Skeletal muscle tissue (tissue), 4 donors: ENCODE data around the gene HAUS1. TPM values are rescaled to one million over a fixed set of nuclear protein-coding genes. Genes with fewer than 3 reads are reported as not detected.
"Not testable (repeated sequence)": the region's sequence is repeated elsewhere in the genome, so short reads cannot be mapped to it uniquely, and the experiment has no call there.

Experiments used
- H3K27ac ChIP-seq: one replicate; pipeline ENCODE4 v1.7.0; 2013; ENCODE audit warnings: mild to moderate bottlenecking, low read depth, low read length, inconsistent platforms
- H3K27me3 ChIP-seq, 3 donors: one replicate each; pipeline ENCODE4 v1.7.0; 2013; ENCODE audit warnings: low read length in 3 of 3; ENCODE audit not compliant: control insufficient read depth in 3 of 3, insufficient read depth in 3 of 3
- H3K36me3 ChIP-seq, 3 donors: one replicate each; pipeline ENCODE4 v1.7.0; 2013; ENCODE audit warnings: low read length in 3 of 3; ENCODE audit not compliant: control insufficient read depth in 3 of 3, insufficient read depth in 3 of 3
- H3K4me1 ChIP-seq, 3 donors: one replicate each; pipeline ENCODE4 v1.7.0; 2013; ENCODE audit warnings: low read length in 3 of 3, mild to moderate bottlenecking in 3 of 3; ENCODE audit not compliant: control insufficient read depth in 3 of 3, insufficient read depth in 3 of 3
- H3K4me3 ChIP-seq, 3 donors: one replicate each; pipeline ENCODE4 v1.7.0; 2013; ENCODE audit warnings: low read length in 3 of 3
- H3K9ac ChIP-seq, 3 donors: one replicate each; pipeline ENCODE4 v1.7.0; 2013; ENCODE audit warnings: low read length in 3 of 3, mild to moderate bottlenecking in 3 of 3, moderate library complexity in 2 of 3, low read depth in 1 of 3
- H3K9me3 ChIP-seq, 3 donors: one replicate each; pipeline ENCODE4 v1.7.0; 2013; ENCODE audit warnings: low read length in 3 of 3; ENCODE audit not compliant: control insufficient read depth in 3 of 3
- total RNA-seq: library from RNA; depleted of rRNA; stranded (reverse); fragments of >200 nt; gene quantifications from one replicate; pipeline ENCODE4 v1.2.3, GENCODE V29; 2014
- donor health status: Osteomylitis.

Gene HAUS1
- total RNA-seq, 1 donor from 2014 or later, result 13.0 TPM

GRCh38 chr18:46152808-46153617 lies 48.8 kb downstream of the HAUS1 start:
- H3K36me3 ChIP-seq, result no peaks in the 10 kb centered on the region
- peak overlapping the region; percentile 91 for H3K27ac ChIP-seq
- H3K27me3 ChIP-seq, result no peaks in the 10 kb centered on the region
- peaks cover 24 to 36% (median 34%) of the 10 kb centered on the region in 3 donors for H3K4me1 ChIP-seq
- no peaks in the 10 kb centered on the region for H3K9me3 ChIP-seq
- H3K9ac ChIP-seq, result peak overlapping the region; percentile 53 to 86 (median 85)
- peak overlapping the region; percentile 53 to 68 (median 60) for H3K4me3 ChIP-seq

- H3K9ac ChIP-seq, result no peak overlapping the region
- no peaks in the 10 kb centered on the region for H3K9me3 ChIP-seq
- H3K27me3 ChIP-seq, result no peaks in the 10 kb centered on the region
- no peak overlapping the region for H3K4me3 ChIP-seq
- H3K27ac ChIP-seq, result no peak overlapping the region
- no peaks in the 10 kb centered on the region for H3K36me3 ChIP-seq
- peaks cover 24 to 31% (median 30%) of the 10 kb centered on the region in 3 donors for H3K4me1 ChIP-seq
Measured at GRCh38 chr18:46155641-46156051, 51.5 kb downstream of the HAUS1 start.

- H3K4me1 ChIP-seq, result peaks cover 24 to 31% (median 30%) of the 10 kb centered on the region in 3 donors
- no peaks in the 10 kb centered on the region for H3K9me3 ChIP-seq
- no peaks in the 10 kb centered on the region for H3K36me3 ChIP-seq
- no peak overlapping the region for H3K27ac ChIP-seq
- H3K9ac ChIP-seq, result no peak overlapping the region
- H3K4me3 ChIP-seq, result no peak overlapping the region
- no peaks in the 10 kb centered on the region for H3K27me3 ChIP-seq
Measured at GRCh38 chr18:46156124-46156745, 52.0 kb downstream of the HAUS1 start.

DNA sequence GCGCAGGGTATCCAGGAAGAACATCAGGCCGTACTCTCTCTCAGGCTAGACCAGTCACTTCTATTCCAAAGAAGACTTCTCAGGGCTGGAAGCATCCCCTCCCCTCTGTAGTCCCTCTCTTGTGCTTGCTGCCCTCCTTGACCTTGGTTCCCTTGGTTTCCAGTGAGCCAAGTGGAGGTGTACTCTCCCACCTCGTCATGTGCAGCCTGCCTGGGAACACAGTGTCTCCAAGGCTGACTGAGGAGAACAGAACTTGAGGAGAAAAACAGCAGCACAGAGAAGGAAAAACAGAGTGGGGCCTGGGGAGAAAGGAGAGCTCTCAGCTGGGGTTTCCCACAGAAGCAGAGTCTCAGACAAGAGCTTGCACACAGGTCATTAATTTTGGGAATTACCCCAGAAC lies 52.7 kb downstream of the HAUS1 start:
- peaks cover 21 to 27% (median 27%) of the 10 kb centered on the region in 3 donors for H3K4me1 ChIP-seq
- no peaks in the 10 kb centered on the region for H3K9me3 ChIP-seq
- H3K27me3 ChIP-seq, result no peaks in the 10 kb centered on the region
- no peak overlapping the region for H3K9ac ChIP-seq
- H3K27ac ChIP-seq, result no peak overlapping the region
- no peak overlapping the region for H3K4me3 ChIP-seq
- no peaks in the 10 kb centered on the region for H3K36me3 ChIP-seq

GRCh38 chr18:46158499-46158898 lies 54.3 kb downstream of the HAUS1 start:
- Histone ChIP-seq H3K36me3 (no peaks in the 10 kb centered on the region), H3K27ac (no peak overlapping the region), H3K9ac (no peak overlapping the region), H3K9me3 (no peaks in the 10 kb centered on the region), H3K4me3 (no peak overlapping the region), H3K27me3 (no peaks in the 10 kb centered on the region), H3K4me1 (peaks cover 8 to 17% (median 12%) of the 10 kb centered on the region in 3 donors)

DNA sequence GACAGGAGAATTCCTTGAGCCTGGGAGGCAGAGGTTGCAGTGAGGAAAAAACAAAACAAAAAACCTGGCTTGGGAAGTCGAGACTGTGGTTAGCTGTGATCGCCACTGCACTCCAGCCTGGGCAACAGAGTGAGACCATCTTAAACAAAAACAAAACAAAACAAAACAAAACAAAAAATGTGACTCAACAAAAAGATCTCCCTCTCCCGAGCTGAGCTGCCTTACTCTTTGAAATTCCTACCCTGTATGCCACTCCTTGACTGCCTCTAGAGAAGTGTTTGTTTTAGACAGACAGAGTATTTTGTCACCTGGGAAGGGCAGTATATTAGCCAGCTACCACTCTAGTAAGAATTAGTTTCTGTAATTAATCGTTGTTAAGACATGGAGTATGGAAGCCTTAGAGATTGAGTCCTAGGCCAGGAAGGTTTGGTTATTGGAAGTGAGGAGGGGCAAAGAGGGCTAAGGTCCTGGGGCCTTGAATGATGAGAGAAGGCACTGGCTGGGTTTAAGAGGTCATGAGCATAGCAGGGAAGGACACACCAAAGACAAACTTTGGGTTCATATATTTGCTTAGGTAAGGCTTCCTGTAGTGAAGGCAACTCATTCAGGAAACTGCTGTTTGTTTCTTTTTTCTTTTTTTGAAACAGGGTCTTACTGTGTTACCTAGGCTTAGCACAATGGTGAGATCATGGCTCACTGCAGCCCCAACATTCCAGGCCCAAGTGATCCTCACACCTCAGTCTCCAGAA lies 56.0 kb downstream of the HAUS1 start:
- Histone ChIP-seq H3K9ac (no peak overlapping the region), H3K27ac (no peak overlapping the region), H3K36me3 (no peaks in the 10 kb centered on the region), H3K4me3 (no peak overlapping the region), H3K27me3 (no peaks in the 10 kb centered on the region), H3K4me1 (peaks cover 0 to 3% (median 0%) of the 10 kb centered on the region in 3 donors), H3K9me3 (no peaks in the 10 kb centered on the region)

GRCh38 chr18:46160840-46161239 lies 56.7 kb downstream of the HAUS1 start:
- not testable (repeated sequence) for H3K4me3 ChIP-seq, H3K36me3 ChIP-seq, H3K4me1 ChIP-seq, H3K9ac ChIP-seq, H3K9me3 ChIP-seq, H3K27ac ChIP-seq, H3K27me3 ChIP-seq

DNA sequence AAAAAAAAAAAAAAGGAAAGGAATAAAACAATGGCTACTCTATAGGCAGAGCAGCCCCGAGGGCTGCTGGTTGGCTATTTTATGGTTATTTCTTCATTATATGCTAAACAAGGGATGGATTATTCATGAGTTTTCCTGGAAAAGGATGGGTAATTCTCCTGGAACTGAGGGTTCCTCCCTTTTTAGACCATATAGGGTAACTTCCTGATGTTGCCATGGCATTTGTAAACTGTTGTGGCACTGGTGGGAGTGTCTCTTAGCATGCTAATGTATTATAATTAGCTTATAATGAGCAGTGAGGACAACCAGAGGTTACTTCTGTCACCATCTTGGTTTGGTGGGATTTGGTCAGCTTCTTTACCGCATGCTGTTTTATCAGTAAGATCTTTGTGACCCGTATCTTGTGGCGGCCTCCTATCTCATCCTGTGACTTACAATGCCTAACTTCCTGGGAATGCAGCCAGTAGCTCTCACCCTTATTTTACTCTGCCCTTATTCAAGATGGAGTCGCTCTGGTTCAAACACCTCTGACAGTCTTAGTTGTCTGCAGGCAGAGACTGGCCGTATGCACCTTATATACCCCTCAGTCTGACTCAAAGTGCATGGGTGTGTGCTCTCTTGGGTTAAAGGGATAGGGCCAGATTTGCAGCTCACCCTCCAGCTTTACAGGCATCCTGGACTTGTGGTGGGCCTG lies 57.7 kb downstream of the HAUS1 start:
- Histone ChIP-seq H3K9ac (no peak overlapping the region), H3K36me3 (no peaks in the 10 kb centered on the region), H3K4me1 (no peaks in the 10 kb centered on the region), H3K27me3 (no peaks in the 10 kb centered on the region), H3K4me3 (no peak overlapping the region), H3K9me3 (no peaks in the 10 kb centered on the region), H3K27ac (no peak overlapping the region)

DNA sequence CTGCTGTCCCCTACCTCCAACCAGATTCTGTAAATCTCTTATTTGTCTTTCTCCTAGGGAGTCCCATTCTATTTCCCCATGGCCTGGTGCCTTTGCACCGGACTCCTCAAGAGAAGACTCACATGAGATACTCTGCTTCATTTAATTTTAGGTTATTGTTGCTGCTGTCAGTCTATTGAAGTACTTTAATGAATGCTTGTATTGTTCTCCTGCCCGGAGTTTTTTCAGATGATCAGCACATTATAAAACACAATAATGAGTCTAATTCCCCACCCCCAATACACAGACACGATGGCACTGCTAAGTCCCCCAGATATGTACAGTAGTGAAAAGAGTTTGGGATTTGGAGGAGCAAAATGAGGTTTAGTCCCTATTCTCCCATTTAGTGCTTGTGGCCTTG lies 58.9 kb downstream of the HAUS1 start:
- Histone ChIP-seq H3K9me3 (no peaks in the 10 kb centered on the region), H3K9ac (no peak overlapping the region), H3K27ac (no peak overlapping the region), H3K27me3 (no peaks in the 10 kb centered on the region), H3K36me3 (no peaks in the 10 kb centered on the region), H3K4me3 (no peak overlapping the region), H3K4me1 (no peaks in the 10 kb centered on the region)
